ENCODE results near the gene ATRAID. TPM values are rescaled to one million over a fixed set of nuclear protein-coding genes. Genes with fewer than 3 reads are reported as not detected.

Gene ATRAID, protein sequence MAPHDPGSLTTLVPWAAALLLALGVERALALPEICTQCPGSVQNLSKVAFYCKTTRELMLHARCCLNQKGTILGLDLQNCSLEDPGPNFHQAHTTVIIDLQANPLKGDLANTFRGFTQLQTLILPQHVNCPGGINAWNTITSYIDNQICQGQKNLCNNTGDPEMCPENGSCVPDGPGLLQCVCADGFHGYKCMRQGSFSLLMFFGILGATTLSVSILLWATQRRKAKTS
- polyA plus RNA-seq (2013), result 102 TPM

DNA sequence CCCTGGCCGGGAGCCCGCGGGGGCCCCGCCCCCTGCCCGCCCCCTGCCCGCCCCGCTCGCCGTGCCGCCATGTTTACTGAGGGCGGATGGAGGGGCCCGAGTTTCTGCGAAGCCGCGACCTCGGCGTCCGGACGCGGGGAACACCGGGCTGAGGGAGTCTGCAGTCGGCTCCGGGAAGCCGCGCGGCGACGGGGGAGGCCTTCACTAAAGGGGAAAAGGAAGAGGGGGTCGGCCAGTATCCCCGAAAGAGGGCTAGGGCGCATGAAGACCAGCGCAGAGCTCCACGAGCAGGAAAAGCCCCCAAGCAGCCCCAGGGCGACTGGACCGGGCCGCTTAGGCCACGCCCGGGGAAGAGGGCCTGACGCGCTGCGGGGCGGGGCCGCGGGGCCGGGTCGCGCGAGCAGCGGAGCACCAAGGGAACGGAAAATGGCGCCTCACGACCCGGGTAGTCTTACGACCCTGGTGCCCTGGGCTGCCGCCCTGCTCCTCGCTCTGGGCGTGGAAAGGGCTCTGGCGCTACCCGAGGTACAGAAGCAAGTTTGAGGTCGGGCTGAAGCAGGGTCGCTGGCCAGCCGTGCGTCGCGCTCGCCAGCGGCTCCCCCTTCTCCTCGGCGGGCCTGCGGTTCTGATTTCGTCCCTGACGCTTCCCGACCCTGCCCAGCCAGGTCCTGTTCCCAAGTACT lies at the start of gene ATRAID, which contains the start of gene SLC5A6:
ATRAID (plus strand) TSS at position 99 of the 683 bp plus-strand sequence; CDS start at position 427, 328 bp downstream.
SLC5A6 (minus strand) TSS at position 326 of the 683 bp plus-strand sequence. CDS start 4,618 bp downstream, outside the sequence.
- Histone ChIP-seq H3K9me3 (ENCODE audit: control extremely low read depth in 1 of 5, control insufficient read depth in 4 of 5, insufficient read depth in 2 of 5, low read depth in 1 of 5, low read length in 4 of 5) (no peaks in the 10 kb centered on the region), H3K4me1 (ENCODE audit: control extremely low read depth in 1 of 4, control insufficient read depth in 4 of 4, insufficient read depth in 4 of 4, low read length in 3 of 4) (peaks cover 7 to 34% (median 17%) of the 10 kb centered on the region in 4 experiments), H3K4me3 (ENCODE audit: control insufficient read depth in 1 of 7, extremely low read depth in 1 of 7, insufficient read depth in 4 of 7, low read depth in 2 of 7, low read length in 6 of 7) (peak within 1 kb of the TSS; percentile 89 to 100 (median 96)), H3K27ac (ENCODE audit: insufficient read depth in 1 of 2, low read depth in 1 of 2, low read length in 2 of 2, poor library complexity in 1 of 2, severe bottlenecking in 2 of 2) (peak within 1 kb of the TSS; percentile 93 to 97), H3K36me3 (ENCODE audit: control insufficient read depth in 4 of 4, insufficient read depth in 4 of 4, low read length in 3 of 4) (peaks cover 8 to 44% (median 18%) of the 10 kb centered on the region in 4 experiments), H3K27me3 (replicated peaks in 2 of 5; ENCODE audit: control insufficient read depth in 4 of 5, insufficient read depth in 5 of 5, low read length in 4 of 5) (no peaks in the 10 kb centered on the region)
- CTCF ChIA-PET, result interaction anchor here (1.3 to 1.5 kb wide), 2 partner anchors 11 to 37 kb away, joined by 3 to 4 read pairs; no protein-coding TSS in a partner anchor
- POLR2A ChIA-PET, result interaction anchor here (0.6 kb wide), 1 partner anchor 78 kb away, joined by 5 read pairs; no protein-coding TSS in a partner anchor
- DNase-seq, result peak; percentile 89 to 94 (median 91)
- WGBS (ENCODE audit: insufficient coverage), result under 1% methylated on average over 68 of the region's 73 CpGs

DNA sequence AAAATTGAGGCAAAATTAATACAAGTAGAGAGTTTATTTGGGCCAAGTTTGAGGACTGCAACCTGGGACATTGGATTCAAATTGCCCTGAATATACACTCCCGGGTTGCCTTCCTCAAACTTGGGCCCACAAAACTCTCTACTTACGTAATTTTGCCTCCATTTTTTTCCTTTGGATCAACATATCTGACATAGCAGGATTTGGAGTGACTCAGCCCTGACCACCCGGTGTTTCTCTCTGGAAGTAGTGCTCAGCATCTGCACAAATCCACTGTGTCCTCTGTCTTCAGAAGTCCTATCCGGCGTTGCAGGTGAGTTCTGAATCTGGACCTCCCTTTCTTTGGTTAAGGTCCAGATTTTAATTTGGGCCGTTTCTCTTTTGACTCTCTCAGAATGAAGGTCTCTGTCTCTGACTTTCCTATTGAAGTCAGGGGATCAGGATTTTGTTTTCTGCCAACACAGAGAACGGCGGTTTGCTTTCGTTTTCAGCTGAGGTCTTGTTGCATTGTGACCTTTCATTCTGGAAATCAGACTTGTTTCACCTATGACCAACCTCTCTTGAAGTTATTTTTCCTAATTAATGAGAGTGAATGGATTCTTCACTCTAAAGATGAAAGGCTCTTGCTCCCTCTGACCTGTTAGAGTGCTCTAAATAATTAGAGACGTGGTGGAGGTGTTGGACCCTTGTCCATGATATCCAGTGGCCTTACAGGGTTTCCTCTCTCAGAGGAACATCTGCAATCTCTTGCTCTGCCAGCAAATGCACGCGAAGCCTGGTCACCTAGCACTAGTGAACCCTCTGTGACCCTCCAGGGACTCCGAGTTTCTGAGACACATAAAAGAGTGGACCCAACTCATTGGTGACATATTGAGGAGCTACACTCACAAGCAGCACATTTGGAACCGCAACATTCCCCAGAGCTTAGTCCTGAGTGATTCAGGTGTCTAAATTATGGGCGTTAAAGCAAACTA lies 49.4 kb upstream of the ATRAID start:
- 92% methylated on average over 14 of the region's 15 CpGs for WGBS (ENCODE audit: insufficient coverage)
- no peaks in the 10 kb centered on the region for H3K27me3 ChIP-seq (replicated peaks in 2 of 5; ENCODE audit: control insufficient read depth in 4 of 5, insufficient read depth in 5 of 5, low read length in 4 of 5)
- no peak overlapping the region for H3K4me3 ChIP-seq (ENCODE audit: control insufficient read depth in 1 of 7, extremely low read depth in 1 of 7, insufficient read depth in 4 of 7, low read depth in 2 of 7, low read length in 6 of 7)
- H3K9me3 ChIP-seq (ENCODE audit: control extremely low read depth in 1 of 5, control insufficient read depth in 4 of 5, insufficient read depth in 2 of 5, low read depth in 1 of 5, low read length in 4 of 5), result no peaks in the 10 kb centered on the region
- POLR2A ChIA-PET, result no interaction called here
- H3K36me3 ChIP-seq (ENCODE audit: control insufficient read depth in 4 of 4, insufficient read depth in 4 of 4, low read length in 3 of 4), result no peaks in the 10 kb centered on the region
- no peak overlapping the region for H3K27ac ChIP-seq (ENCODE audit: insufficient read depth in 1 of 2, low read depth in 1 of 2, low read length in 2 of 2, poor library complexity in 1 of 2, severe bottlenecking in 2 of 2)
- DNase-seq, result no peak
- CTCF ChIA-PET, result interaction anchor here (0.8 to 1.4 kb wide), 4 partner anchors 8 to 38 kb away, joined by 3 to 7 read pairs (median 4); no protein-coding TSS in a partner anchor
- no peaks in the 10 kb centered on the region for H3K4me1 ChIP-seq (ENCODE audit: control extremely low read depth in 1 of 4, control insufficient read depth in 4 of 4, insufficient read depth in 4 of 4, low read length in 3 of 4)

DNA sequence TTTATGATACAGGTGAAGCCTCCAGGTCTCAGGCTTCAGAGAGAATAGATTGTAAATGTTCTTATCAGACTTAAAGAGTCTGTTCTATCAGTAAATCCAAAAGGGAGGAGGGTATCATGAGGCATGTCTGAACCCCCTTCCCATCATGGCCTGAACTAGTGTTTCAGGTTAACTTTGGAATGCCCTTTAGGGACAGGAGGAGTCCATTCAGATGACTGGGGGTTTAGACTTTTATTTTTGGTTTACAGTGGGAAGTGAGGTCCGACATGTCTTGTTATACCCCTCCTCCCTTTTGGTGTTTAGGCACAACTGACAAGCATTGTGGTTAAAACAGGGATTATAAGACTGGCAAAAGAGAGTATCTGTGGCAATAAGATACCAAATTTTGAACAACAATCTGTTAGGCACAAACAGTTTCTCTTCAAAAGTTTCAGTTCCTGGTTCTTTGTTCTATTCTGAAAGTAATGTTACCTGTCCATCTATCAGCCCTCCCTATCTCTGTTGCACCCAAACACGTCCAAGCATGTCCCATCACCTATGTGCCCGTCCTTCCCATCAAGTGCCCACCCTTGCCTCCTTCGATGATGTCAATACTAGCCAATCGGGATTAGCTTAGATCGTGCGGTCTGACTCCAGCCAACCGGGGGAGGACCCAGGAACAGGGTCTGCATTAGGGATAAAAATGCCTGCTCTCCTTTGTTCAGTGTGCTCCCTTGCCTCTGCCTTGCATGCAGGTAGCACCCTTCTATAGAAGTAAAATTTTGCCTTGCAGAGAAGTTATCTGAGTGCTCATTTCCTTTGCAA lies 46.7 kb upstream of the ATRAID start:
- whole genome bisulfite sequencing (ENCODE audit: insufficient coverage), result 98% methylated on average over 7 of the region's 8 CpGs
- Histone ChIP-seq H3K4me3 (ENCODE audit: control insufficient read depth in 1 of 7, extremely low read depth in 1 of 7, insufficient read depth in 4 of 7, low read depth in 2 of 7, low read length in 6 of 7) (no peak overlapping the region), H3K36me3 (ENCODE audit: control insufficient read depth in 4 of 4, insufficient read depth in 4 of 4, low read length in 3 of 4) (no peaks in the 10 kb centered on the region), H3K27me3 (replicated peaks in 2 of 5; ENCODE audit: control insufficient read depth in 4 of 5, insufficient read depth in 5 of 5, low read length in 4 of 5) (no peaks in the 10 kb centered on the region), H3K4me1 (ENCODE audit: control extremely low read depth in 1 of 4, control insufficient read depth in 4 of 4, insufficient read depth in 4 of 4, low read length in 3 of 4) (peaks cover 0 to 3% (median 1%) of the 10 kb centered on the region in 4 experiments), H3K27ac (ENCODE audit: insufficient read depth in 1 of 2, low read depth in 1 of 2, low read length in 2 of 2, poor library complexity in 1 of 2, severe bottlenecking in 2 of 2) (no peak overlapping the region), H3K9me3 (ENCODE audit: control extremely low read depth in 1 of 5, control insufficient read depth in 4 of 5, insufficient read depth in 2 of 5, low read depth in 1 of 5, low read length in 4 of 5) (no peaks in the 10 kb centered on the region)
- CTCF ChIA-PET, result interaction anchor here (0.8 to 2.9 kb wide), 6 partner anchors 10 to 69 kb away, joined by 3 to 8 read pairs (median 4); no protein-coding TSS in a partner anchor
- no peak for DNase-seq
- POLR2A ChIA-PET, result no interaction called here

DNA sequence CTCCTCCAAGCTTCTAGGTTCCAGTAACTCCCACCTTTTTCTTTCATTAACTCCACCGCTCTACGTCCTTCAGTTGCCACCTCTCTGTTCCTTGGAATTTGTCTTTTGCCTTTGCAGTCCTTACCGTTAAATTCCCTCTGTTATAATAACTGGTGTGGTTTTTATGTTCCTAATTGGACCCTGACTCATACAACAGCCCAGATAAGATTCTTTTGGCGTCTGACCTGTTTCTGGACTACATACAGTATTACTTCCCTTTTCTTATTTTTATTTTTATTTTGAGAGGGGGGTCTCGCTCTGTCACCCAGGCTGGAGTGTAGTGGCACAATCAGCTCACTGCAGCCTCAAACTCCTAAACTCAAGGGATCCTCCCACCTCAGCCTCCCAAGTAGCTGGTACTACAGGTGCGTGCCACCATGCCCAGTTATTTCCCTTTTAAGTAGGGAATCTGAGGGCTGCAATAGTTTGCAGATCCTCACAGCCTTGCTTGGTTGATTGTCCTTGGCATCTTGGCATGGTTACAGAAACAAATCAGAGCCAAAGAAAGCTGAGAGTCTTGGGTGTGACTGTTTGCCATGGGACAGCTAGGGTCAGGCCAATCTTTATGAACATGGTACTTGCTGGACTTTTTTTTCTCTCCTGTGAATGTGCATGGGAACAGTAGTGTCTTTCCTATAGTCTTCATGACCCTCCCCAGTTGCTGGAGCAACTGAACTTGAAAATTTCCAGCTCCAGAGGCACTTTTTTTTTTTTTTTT lies 41.1 kb upstream of the ATRAID start:
- POLR2A ChIA-PET, result no interaction called here
- peak in 2 of 3 donors; percentile 49 to 61 for DNase-seq
- Histone ChIP-seq H3K4me3 (ENCODE audit: control insufficient read depth in 1 of 7, extremely low read depth in 1 of 7, insufficient read depth in 4 of 7, low read depth in 2 of 7, low read length in 6 of 7) (no peak overlapping the region), H3K27ac (ENCODE audit: insufficient read depth in 1 of 2, low read depth in 1 of 2, low read length in 2 of 2, poor library complexity in 1 of 2, severe bottlenecking in 2 of 2) (no peak overlapping the region), H3K4me1 (ENCODE audit: control extremely low read depth in 1 of 4, control insufficient read depth in 4 of 4, insufficient read depth in 4 of 4, low read length in 3 of 4) (peaks cover 0 to 6% (median 2%) of the 10 kb centered on the region in 4 experiments), H3K9me3 (ENCODE audit: control extremely low read depth in 1 of 5, control insufficient read depth in 4 of 5, insufficient read depth in 2 of 5, low read depth in 1 of 5, low read length in 4 of 5) (no peaks in the 10 kb centered on the region), H3K36me3 (ENCODE audit: control insufficient read depth in 4 of 4, insufficient read depth in 4 of 4, low read length in 3 of 4) (no peaks in the 10 kb centered on the region), H3K27me3 (replicated peaks in 2 of 5; ENCODE audit: control insufficient read depth in 4 of 5, insufficient read depth in 5 of 5, low read length in 4 of 5) (peaks cover 0 to 9% (median 0%) of the 10 kb centered on the region in 5 experiments)
- 93% methylated on average over 2 of the region's 6 CpGs for WGBS (ENCODE audit: insufficient coverage)
- CTCF ChIA-PET, result interaction anchor here (0.6 to 3.5 kb wide), 19 partner anchors 9 to 208 kb away, joined by 3 to 21 read pairs (median 4); partner anchors contain the start of genes ABHD1, CGREF1 and PREB

DNA sequence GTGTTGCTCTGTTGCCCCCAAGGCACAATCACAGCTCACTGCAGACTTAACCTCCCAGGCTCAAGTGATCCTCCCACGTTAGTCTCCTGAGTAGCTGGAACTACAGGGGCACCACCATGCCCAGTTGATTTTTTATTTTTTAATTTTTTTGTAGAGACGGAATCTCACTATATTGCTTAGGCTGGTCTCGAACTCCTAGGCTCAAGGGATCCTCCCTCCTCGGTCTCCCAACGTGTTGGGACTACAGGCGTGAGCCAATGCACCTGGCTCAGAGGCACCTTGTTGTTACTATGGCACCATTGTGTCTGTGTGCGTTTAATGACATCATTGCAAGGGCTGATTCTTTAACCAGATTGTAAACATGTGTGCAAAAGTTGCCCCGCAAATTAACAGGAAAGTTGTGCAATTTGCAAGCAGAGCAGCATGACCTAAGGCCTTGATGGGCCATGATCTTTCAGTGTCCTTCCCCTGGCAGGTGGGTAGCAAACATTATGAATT lies 40.4 kb upstream of the ATRAID start:
- H3K27me3 ChIP-seq (replicated peaks in 2 of 5; ENCODE audit: control insufficient read depth in 4 of 5, insufficient read depth in 5 of 5, low read length in 4 of 5), result peaks cover 0 to 9% (median 0%) of the 10 kb centered on the region in 5 experiments
- POLR2A ChIA-PET, result no interaction called here
- H3K36me3 ChIP-seq (ENCODE audit: control insufficient read depth in 4 of 4, insufficient read depth in 4 of 4, low read length in 3 of 4), result no peaks in the 10 kb centered on the region
- no peak overlapping the region for H3K27ac ChIP-seq (ENCODE audit: insufficient read depth in 1 of 2, low read depth in 1 of 2, low read length in 2 of 2, poor library complexity in 1 of 2, severe bottlenecking in 2 of 2)
- H3K9me3 ChIP-seq (ENCODE audit: control extremely low read depth in 1 of 5, control insufficient read depth in 4 of 5, insufficient read depth in 2 of 5, low read depth in 1 of 5, low read length in 4 of 5), result no peaks in the 10 kb centered on the region
- CTCF ChIA-PET, result interaction anchor here (0.7 to 3.5 kb wide), 8 partner anchors 10 to 207 kb away, joined by 3 to 21 read pairs (median 4); partner anchors contain the start of gene PREB
- DNase-seq, result no peak
- WGBS (ENCODE audit: insufficient coverage), result 89% methylated on average over 8 of the region's 8 CpGs
- H3K4me1 ChIP-seq (ENCODE audit: control extremely low read depth in 1 of 4, control insufficient read depth in 4 of 4, insufficient read depth in 4 of 4, low read length in 3 of 4), result peaks cover 0 to 6% (median 2%) of the 10 kb centered on the region in 4 experiments
- H3K4me3 ChIP-seq (ENCODE audit: control insufficient read depth in 1 of 7, extremely low read depth in 1 of 7, insufficient read depth in 4 of 7, low read depth in 2 of 7, low read length in 6 of 7), result no peak overlapping the region

Measured in common myeloid progenitor, CD34-positive (primary cell).